H1 (cell line): ENCODE results near the gene ZBTB7B. TPM values are rescaled to one million over a fixed set of nuclear protein-coding genes. Genes with fewer than 3 reads are reported as not detected.

Experiments
- CTCF ChIA-PET: fragments of 300-600 bp; sonication (Branson Sonifier 250); formaldehyde crosslinking; loops from one replicate; lab custom pipeline; 2021; ENCODE audit not compliant: partially characterized antibody; lab: Charles Lee
- POLR2A ChIA-PET: fragments of 300-600 bp; sonication (Branson Sonifier 250); formaldehyde crosslinking; loops from one replicate; lab custom pipeline; 2021; ENCODE audit warnings: inconsistent platforms; ENCODE audit not compliant: partially characterized antibody; lab: Charles Lee
- DNase-seq, 2 experiments: peaks; one replicate each; pipeline versions ENCODE4 v3.0.0 to v3.0.0-alpha.2; 2010 to 2022; ENCODE audit warnings: low spot score in 2 of 2, low read depth in 1 of 2, mixed read lengths in 1 of 2
- FAIRE-seq: peaks from 2 replicates; lab custom pipeline; 2011; peaks lifted over from hg19 to GRCh38; lab: Jason Lieb, UNC
- H2AFZ ChIP-seq: 2 replicates; pipeline ENCODE4 v1.8.1; 2012; ENCODE audit warnings: low read length, inconsistent platforms
- H2AK5ac ChIP-seq: 2 replicates; pipeline ENCODE4 v1.6.1; 2013; ENCODE audit warnings: low read depth, low read length
- H2BK120ac ChIP-seq: replicated peaks from 2 replicates; pipeline ENCODE3; 2013; ENCODE audit warnings: low read depth, low read length, inconsistent platforms
- H2BK12ac ChIP-seq: 2 replicates; pipeline ENCODE4 v1.6.1; 2013; ENCODE audit warnings: low read depth, low read length
- H2BK15ac ChIP-seq: 2 replicates; pipeline ENCODE4 v1.6.1; 2013; ENCODE audit warnings: low read length
- H2BK20ac ChIP-seq: 2 replicates; pipeline ENCODE4 v1.6.1; 2013; ENCODE audit warnings: low read length
- H2BK5ac ChIP-seq: 2 replicates; pipeline ENCODE4 v1.6.1; 2013; ENCODE audit warnings: low read depth, low read length
- H3K14ac ChIP-seq: 2 replicates; pipeline ENCODE4 v1.6.1; 2013; ENCODE audit warnings: inconsistent platforms; ENCODE audit not compliant: insufficient read length
- H3K18ac ChIP-seq: 2 replicates; pipeline ENCODE4 v1.6.1; 2013; ENCODE audit warnings: low read length; ENCODE audit errors: extremely low read depth
- H3K23ac ChIP-seq: 2 replicates; pipeline ENCODE4 v1.6.1; 2013; ENCODE audit warnings: inconsistent platforms; ENCODE audit not compliant: insufficient read length
- H3K23me2 ChIP-seq: 2 replicates; pipeline ENCODE4 v1.6.1; 2013; ENCODE audit warnings: low read depth, low read length
- H3K27ac ChIP-seq: 2 replicates; pipeline ENCODE4 v1.6.1; 2011; ENCODE audit warnings: low read depth, low read length, inconsistent platforms
- H3K27me3 ChIP-seq, 4 experiments: replicated peaks in 1 of 4; 1 replicate in 1 of 4; 2 replicates in 3 of 4; pipeline versions ENCODE4 v1.6.1 to v1.8.1; 2011 to 2013; ENCODE audit warnings: low read length in 3 of 4, mild to moderate bottlenecking in 3 of 4, inconsistent platforms in 2 of 4, mixed read lengths in 2 of 4, moderate library complexity in 1 of 4; ENCODE audit not compliant: control insufficient read depth in 3 of 4, insufficient read depth in 3 of 4; ENCODE audit errors: extremely low read depth in 1 of 4
- H3K36me3 ChIP-seq, 4 experiments: 2 replicates each; pipeline versions ENCODE4 v1.6.1 to v1.8.1; 2011 to 2013; ENCODE audit warnings: mild to moderate bottlenecking in 4 of 4, low read length in 3 of 4, moderate library complexity in 2 of 4, control low read depth in 1 of 4, inconsistent platforms in 1 of 4; ENCODE audit not compliant: insufficient read depth in 4 of 4, control insufficient read depth in 2 of 4
- H3K4ac ChIP-seq: replicated peaks from 2 replicates; pipeline ENCODE3; 2013; ENCODE audit warnings: low read length, low read depth, mixed read lengths, inconsistent platforms; ENCODE audit not compliant: insufficient read length
- H3K4me1 ChIP-seq, 4 experiments: replicated peaks in 1 of 4; 1 replicate in 1 of 4; 2 replicates in 3 of 4; pipeline versions ENCODE4 v1.6.1 to v1.8.1; 2011 to 2013; ENCODE audit warnings: low read length in 3 of 4, inconsistent platforms in 2 of 4, mixed read lengths in 1 of 4; ENCODE audit not compliant: insufficient read depth in 4 of 4, control insufficient read depth in 3 of 4
- H3K4me2 ChIP-seq, 2 experiments: 2 replicates each; pipeline versions ENCODE4 v1.6.1 to v1.8.1; 2011 to 2013; ENCODE audit warnings: low read depth in 2 of 2, low read length in 2 of 2, control low read depth in 1 of 2, inconsistent platforms in 1 of 2, mild to moderate bottlenecking in 1 of 2; ENCODE audit not compliant: insufficient read depth in 1 of 2
- H3K4me3 ChIP-seq, 4 experiments: fragments of 200-600, 300-600 bp in 1 of 4; sonication (generic), shearing (Covaris generic), sonication (Bioruptor Twin) in 1 of 4; 2 replicates each; pipeline versions ENCODE4 v1.5.1 to v1.8.1; 2011 to 2016; ENCODE audit warnings: low read length in 4 of 4, low read depth in 3 of 4, control low read depth in 2 of 4, inconsistent platforms in 2 of 4, mild to moderate bottlenecking in 2 of 4, mixed read lengths in 1 of 4, moderate library complexity in 1 of 4; ENCODE audit not compliant: insufficient read depth in 2 of 4; ENCODE audit errors: extremely low read depth in 1 of 4
- H3K56ac ChIP-seq: replicated peaks from 2 replicates; pipeline ENCODE3; 2013; ENCODE audit warnings: low read depth, mild to moderate bottlenecking, mixed read lengths, low read length, inconsistent platforms; ENCODE audit not compliant: insufficient read length
- H3K79me1 ChIP-seq: 2 replicates; pipeline ENCODE4 v1.6.1; 2013; ENCODE audit warnings: low read depth, low read length, control low read depth
- H3K79me2 ChIP-seq, 2 experiments: 2 replicates each; pipeline versions ENCODE4 v1.6.1 to v1.8.1; 2012 to 2013; ENCODE audit warnings: low read length in 2 of 2, mild to moderate bottlenecking in 2 of 2, inconsistent platforms in 1 of 2; ENCODE audit not compliant: insufficient read depth in 2 of 2, control insufficient read depth in 1 of 2
- H3K9ac ChIP-seq, 4 experiments: replicated peaks in 1 of 4; 1 replicate in 1 of 4; 2 replicates in 3 of 4; pipeline versions ENCODE4 v1.6.1 to v1.8.1; 2011 to 2013; ENCODE audit warnings: low read depth in 3 of 4, low read length in 3 of 4, control low read depth in 2 of 4, mild to moderate bottlenecking in 2 of 4, moderate library complexity in 2 of 4, inconsistent platforms in 1 of 4; ENCODE audit errors: extremely low read depth in 1 of 4
- H3K9me3 ChIP-seq, 2 experiments: 2 replicates each; pipeline versions ENCODE4 v1.6.1 to v1.8.1; 2012 to 2013; ENCODE audit warnings: mild to moderate bottlenecking in 2 of 2, moderate library complexity in 2 of 2, control low read depth in 1 of 2, inconsistent platforms in 1 of 2, low read depth in 1 of 2, low read length in 1 of 2, mixed read lengths in 1 of 2; ENCODE audit not compliant: insufficient read depth in 2 of 2
- H4K20me1 ChIP-seq, 2 experiments: replicated peaks in 1 of 2; 2 replicates each; pipeline versions ENCODE3 to v1.8.1; 2011 to 2013; ENCODE audit warnings: inconsistent platforms in 2 of 2, low read length in 2 of 2, mild to moderate bottlenecking in 1 of 2; ENCODE audit not compliant: insufficient read depth in 2 of 2, control insufficient read depth in 1 of 2
- H4K5ac ChIP-seq: 2 replicates; pipeline ENCODE4 v1.6.1; 2013; ENCODE audit warnings: low read length, low read depth, mixed read lengths, inconsistent platforms; ENCODE audit not compliant: insufficient read length
- H4K8ac ChIP-seq: 2 replicates; pipeline ENCODE4 v1.8.0; 2013; ENCODE audit warnings: mild to moderate bottlenecking, moderate library complexity, low read length, inconsistent platforms; ENCODE audit not compliant: insufficient read depth; ENCODE audit errors: extremely low read depth
- H4K91ac ChIP-seq: replicated peaks from 2 replicates; pipeline ENCODE3; 2013; ENCODE audit warnings: low read length, mixed read lengths, inconsistent platforms; ENCODE audit not compliant: insufficient read length
- CBX8 ChIP-seq: fragments of 300-800, 300-1000 bp; sonication (generic); IDR thresholded peaks from 2 replicates; pipeline ENCODE4 v1.7.1; 2016; ENCODE audit warnings: low read depth, low read length, borderline replicate concordance
- CREB1 ChIP-seq: IDR thresholded peaks from 2 replicates; pipeline ENCODE4 v1.6.1; 2012; ENCODE audit warnings: inconsistent platforms
- JUN ChIP-seq: IDR thresholded peaks from 2 replicates; pipeline ENCODE4 v1.6.1; 2011; ENCODE audit warnings: low read depth, mild to moderate bottlenecking, improper control_type of control experiment, low read length
- RAD21 ChIP-seq, 2 experiments: IDR thresholded peaks in 1 of 2; conservative IDR thresholded peaks in 1 of 2; 2 replicates each; pipeline ENCODE4 v1.6.1; 2011; ENCODE audit warnings: low read depth in 2 of 2, low read length in 2 of 2, improper control_type of control experiment in 1 of 2, inconsistent platforms in 1 of 2, mild to moderate bottlenecking in 1 of 2, moderate library complexity in 1 of 2
- RNF2 ChIP-seq: fragments of 200-900, 300-1000 bp; sonication (generic); IDR thresholded peaks from 2 replicates; pipeline ENCODE4 v1.7.1; 2016; ENCODE audit warnings: borderline replicate concordance, low read depth, mild to moderate bottlenecking, antibody characterized with exemption, low read length; ENCODE audit not compliant: poor library complexity, severe bottlenecking; ENCODE audit errors: missing control alignments
- RXRA ChIP-seq: IDR thresholded peaks from 2 replicates; pipeline ENCODE4 v1.6.1; 2011; ENCODE audit warnings: low read depth, mild to moderate bottlenecking, low read length, moderate library complexity; ENCODE audit not compliant: insufficient read depth
- SP2 ChIP-seq: IDR thresholded peaks from 2 replicates; pipeline ENCODE4 v1.6.1; 2012; ENCODE audit warnings: mild to moderate bottlenecking, low read length, inconsistent platforms
- TAF1 ChIP-seq: IDR thresholded peaks from 2 replicates; pipeline ENCODE4 v1.6.1; 2011; ENCODE audit warnings: mild to moderate bottlenecking, low read depth, low read length
- TBP ChIP-seq: IDR thresholded peaks from 2 replicates; pipeline ENCODE4 v1.6.1; 2011; ENCODE audit warnings: low read depth, low read length, improper control_type of control experiment
- ZNF274 ChIP-seq: IDR thresholded peaks from 2 replicates; pipeline ENCODE4 v1.7.0; 2012; ENCODE audit warnings: low read length, borderline replicate concordance; ENCODE audit errors: extremely low read depth
- WGBS, 2 experiments: shearing (Covaris generic) in 1 of 2; methylation state at CpG; one replicate each; pipeline versions ENCODE4 v1.1.6 to v1.1.7; 2013 to 2015; ENCODE audit warnings: low lambda C conversion rate in 2 of 2, mixed read lengths in 2 of 2, inconsistent platforms in 1 of 2, low coverage in 1 of 2, missing lambda C conversion rate in 1 of 2; ENCODE audit not compliant: insufficient replicate concordance in 2 of 2, insufficient coverage in 1 of 2, insufficient read length in 1 of 2; ENCODE audit errors: extremely low coverage in 1 of 2, missing lambda C conversion rate in 1 of 2; 5-methylcytosine and 5-hydroxymethylcytosine counted together
- polyA plus RNA-seq, 7 experiments: library from polyadenylated mRNA; depleted of rRNA in 3 of 7; stranded (reverse) in 5 of 7; unstranded in 2 of 7; fragments of >200 nt in 5 of 7; fragments of 200-250 nt in 2 of 7; gene quantifications; 1 replicate in 5 of 7; 2 replicates in 1 of 7; 4 replicates in 1 of 7; pipeline versions ENCODE4 v1.2.1 to v1.2.3, GENCODE V29; 2011 to 2013; ENCODE audit warnings: missing spikeins in 2 of 7, mixed read lengths in 2 of 7
- total RNA-seq: library from RNA; stranded (reverse); fragmentation: NEBNext Ultra II Directional; extraction: Animal tissue kit (Norgen Biotek cat#: 25700); gene quantifications from 2 replicates; pipeline ENCODE4 v1.2.1, GENCODE V29; 2021
- TF ChIP-seq, protein P1 (sequence below), 3 experiments: IDR thresholded peaks; 1 replicate in 2 of 3; 2 replicates in 1 of 3; pipeline versions ENCODE4 v1.5.1 to v1.6.1; 2011; ENCODE audit warnings: low read length in 3 of 3, mild to moderate bottlenecking in 3 of 3, inconsistent platforms in 2 of 3, low read depth in 1 of 3, moderate library complexity in 1 of 3; ENCODE audit not compliant: insufficient read depth in 1 of 3; ENCODE audit errors: control extremely low read depth in 1 of 3

Gene ZBTB7B
- total and polyA plus RNA-seq, 2 of the 8 experiments (the other 6 are each of a cell fraction or from before 2014, with no cell fraction given): 24.5 to 36.9 TPM

DNA sequence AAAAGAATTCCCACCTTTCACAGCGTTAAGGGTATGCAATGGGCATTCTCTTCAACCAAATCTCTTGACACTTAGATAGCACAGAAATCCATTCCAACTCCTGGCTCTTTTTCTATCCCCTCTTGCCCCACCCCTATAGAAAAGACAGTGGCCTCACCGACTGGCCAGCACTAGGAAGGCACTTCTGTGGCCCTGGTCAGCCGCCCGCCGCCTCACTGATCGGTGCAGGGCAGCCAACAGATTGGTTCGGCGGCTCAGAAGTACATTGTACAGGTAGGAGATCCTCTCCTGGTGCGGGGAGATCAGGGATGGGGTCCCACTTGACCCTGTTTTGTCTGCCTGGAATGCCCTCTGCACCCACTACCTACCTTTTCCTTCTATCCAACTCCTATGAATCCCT is 21.7 kb downstream of the ZBTB7B start:
- H2BK20ac ChIP-seq: no peak overlapping the region
- TF ChIP-seq JUN: no peak
- TF ChIP-seq ZNF274: no peak
- no peak for TF ChIP-seq CBX8
- TF ChIP-seq, protein P1, sequence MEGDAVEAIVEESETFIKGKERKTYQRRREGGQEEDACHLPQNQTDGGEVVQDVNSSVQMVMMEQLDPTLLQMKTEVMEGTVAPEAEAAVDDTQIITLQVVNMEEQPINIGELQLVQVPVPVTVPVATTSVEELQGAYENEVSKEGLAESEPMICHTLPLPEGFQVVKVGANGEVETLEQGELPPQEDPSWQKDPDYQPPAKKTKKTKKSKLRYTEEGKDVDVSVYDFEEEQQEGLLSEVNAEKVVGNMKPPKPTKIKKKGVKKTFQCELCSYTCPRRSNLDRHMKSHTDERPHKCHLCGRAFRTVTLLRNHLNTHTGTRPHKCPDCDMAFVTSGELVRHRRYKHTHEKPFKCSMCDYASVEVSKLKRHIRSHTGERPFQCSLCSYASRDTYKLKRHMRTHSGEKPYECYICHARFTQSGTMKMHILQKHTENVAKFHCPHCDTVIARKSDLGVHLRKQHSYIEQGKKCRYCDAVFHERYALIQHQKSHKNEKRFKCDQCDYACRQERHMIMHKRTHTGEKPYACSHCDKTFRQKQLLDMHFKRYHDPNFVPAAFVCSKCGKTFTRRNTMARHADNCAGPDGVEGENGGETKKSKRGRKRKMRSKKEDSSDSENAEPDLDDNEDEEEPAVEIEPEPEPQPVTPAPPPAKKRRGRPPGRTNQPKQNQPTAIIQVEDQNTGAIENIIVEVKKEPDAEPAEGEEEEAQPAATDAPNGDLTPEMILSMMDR (IDR thresholded peaks at IDR 0.05; ENCODE audit: control extremely low read depth in 1 of 3, insufficient read depth in 1 of 3, low read depth in 1 of 3, low read length in 3 of 3): no peak
- TF ChIP-seq CREB1: no peak
- no peak for TF ChIP-seq SP2
- TF ChIP-seq RNF2: no peak
- no peak for TF ChIP-seq TBP
- no peak for TF ChIP-seq RAD21 (IDR thresholded peaks at IDR 0.05 in 1 of 2, conservative IDR thresholded peaks at IDR 0.05 in 1 of 2; ENCODE audit: low read depth in 2 of 2, low read length in 2 of 2)
- no peak for TF ChIP-seq TAF1
- no peak for TF ChIP-seq RXRA

More for the DNA sequence above, 21.7 kb downstream of the ZBTB7B start:
- Histone ChIP-seq H2AFZ (no peak overlapping the region), H2BK5ac (no peak overlapping the region), H2BK15ac (no peak overlapping the region), H3K27ac (no peak overlapping the region), H3K79me1 (no peaks in the 10 kb centered on the region), H3K23me2 (no peaks in the 10 kb centered on the region), H2BK12ac (no peak overlapping the region), H3K18ac (no peak overlapping the region), H3K79me2 (no peaks in the 10 kb centered on the region), H3K23ac (no peak overlapping the region), H4K20me1 (no peaks in the 10 kb centered on the region), H2BK120ac (no peak overlapping the region), H3K9me3 (no peaks in the 10 kb centered on the region), H3K4me2 (no peak overlapping the region), H3K4me3 (no peak overlapping the region), H3K36me3 (no peaks in the 10 kb centered on the region), H3K14ac (no peak overlapping the region), H3K56ac (no peak overlapping the region), H4K91ac (no peak overlapping the region), H2AK5ac (no peak overlapping the region), H3K9ac (no peak overlapping the region), H3K4ac (no peak overlapping the region), H3K27me3 (peaks cover 0 to 3% (median under 1%) of the 10 kb centered on the region in 4 experiments; a peak in 1 of 7 replicates), H3K4me1 (peaks cover 0 to 5% (median 0%) of the 10 kb centered on the region in 4 experiments; a peak in 2 of 7 replicates), H4K8ac (no peak overlapping the region), H4K5ac (no peak overlapping the region)
- POLR2A ChIA-PET: no interaction called here
- no peak for FAIRE-seq
- no peak for DNase-seq
- CTCF ChIA-PET: interaction anchor here (1.8 to 2.5 kb wide), 3 partner anchors 7 to 27 kb away, joined by 3 to 11 read pairs (median 6); partner anchors contain the start of gene ADAM15
- WGBS, 2 experiments: 94% methylated on average over 9 of the region's 9 CpGs; no CpG with 5 or more reads in 1 of the 2 experiments
